ENCODE measurements around the gene CRIP1.

The CRIP1 gene

DNA sequence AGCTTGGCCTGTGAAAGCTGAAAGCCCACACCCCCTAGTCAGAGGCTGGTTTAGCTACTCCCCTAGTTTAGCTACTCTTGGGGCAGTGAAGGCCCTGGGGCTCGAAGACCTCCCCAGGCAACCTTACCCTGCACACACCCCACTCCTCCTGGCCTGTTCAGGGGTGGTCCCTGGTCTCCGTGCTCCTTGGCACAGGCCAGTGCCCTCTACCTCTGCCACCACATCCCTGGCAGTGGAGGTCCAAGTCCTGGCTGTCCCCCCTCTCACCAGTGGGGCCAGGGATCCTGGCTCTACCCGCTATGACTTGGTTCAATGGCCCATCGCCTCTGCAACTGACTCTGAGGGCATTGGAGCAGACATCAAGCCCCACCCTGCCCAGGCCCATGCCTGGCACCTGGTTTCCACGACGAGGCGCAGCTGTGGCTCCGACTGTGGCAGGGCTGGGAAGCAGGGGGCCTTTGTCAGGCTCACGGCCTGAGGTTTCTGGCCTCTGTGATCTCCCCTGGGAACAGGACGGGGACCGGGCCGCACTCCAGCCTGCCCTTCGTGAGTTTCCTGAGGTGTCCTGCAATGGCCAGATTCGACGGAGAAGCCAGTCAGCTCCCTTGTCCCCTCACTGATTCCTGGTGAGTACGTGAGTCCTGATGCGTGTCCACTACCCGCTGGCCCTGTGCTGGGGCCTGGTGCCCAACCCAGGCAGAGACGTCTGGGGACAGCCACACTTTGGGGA is 45.4 kb downstream of the CRIP1 start:
- Histone ChIP-seq H3K56ac (ENCODE audit: low read length) (no peak overlapping the region), H3K4me3 (ENCODE audit: low read length) (no peak overlapping the region), H2BK120ac (ENCODE audit: low read depth, low read length) (no peak overlapping the region), H3K4ac (ENCODE audit: low read depth, low read length) (no peak overlapping the region), H3K79me2 (ENCODE audit: control insufficient read depth, insufficient read depth, low read length) (no peaks in the 10 kb centered on the region), H2AK5ac (ENCODE audit: low read length) (no peak overlapping the region), H3K27ac (ENCODE audit: low read depth, low read length) (no peak overlapping the region), H4K8ac (ENCODE audit: low read depth, low read length) (no peak overlapping the region), H2BK15ac (replicated peaks; ENCODE audit: low read depth) (no peak overlapping the region), H3K23ac (ENCODE audit: low read length) (no peak overlapping the region), H3K4me1 (ENCODE audit: control insufficient read depth, low read depth, low read length) (no peaks in the 10 kb centered on the region), H3K18ac (ENCODE audit: low read length) (no peak overlapping the region), H3K27me3 (ENCODE audit: insufficient read depth, low read length, poor library complexity) (peaks cover 2% of the 10 kb centered on the region), H3K79me1 (ENCODE audit: low read length) (no peaks in the 10 kb centered on the region), H3K36me3 (ENCODE audit: control insufficient read depth, insufficient read depth, low read length) (no peaks in the 10 kb centered on the region), H4K5ac (ENCODE audit: low read length) (no peak overlapping the region), H3K4me2 (ENCODE audit: low read length) (no peak overlapping the region), H3K9ac (ENCODE audit: low read length) (no peak overlapping the region), H2BK5ac (ENCODE audit: low read length) (no peak overlapping the region)
- DNase-seq = no peak
- no CpG with 5 or more reads among the region's 19 CpGs for WGBS (ENCODE audit: extremely low coverage, insufficient coverage, low lambda C conversion rate)

- Histone ChIP-seq H3K27me3 (ENCODE audit: insufficient read depth, low read length, poor library complexity) (no peaks in the 10 kb centered on the region), H4K8ac (ENCODE audit: low read depth, low read length) (no peak overlapping the region), H2BK15ac (replicated peaks; ENCODE audit: low read depth) (no peak overlapping the region), H3K23ac (ENCODE audit: low read length) (no peak overlapping the region), H2BK5ac (ENCODE audit: low read length) (no peak overlapping the region), H3K36me3 (ENCODE audit: control insufficient read depth, insufficient read depth, low read length) (no peaks in the 10 kb centered on the region), H3K18ac (ENCODE audit: low read length) (no peak overlapping the region), H3K79me2 (ENCODE audit: control insufficient read depth, insufficient read depth, low read length) (no peaks in the 10 kb centered on the region), H3K4ac (ENCODE audit: low read depth, low read length) (no peak overlapping the region), H3K4me3 (ENCODE audit: low read length) (no peak overlapping the region), H2BK120ac (ENCODE audit: low read depth, low read length) (no peak overlapping the region), H2AK5ac (ENCODE audit: low read length) (no peak overlapping the region), H3K9ac (ENCODE audit: low read length) (no peak overlapping the region), H3K4me1 (ENCODE audit: control insufficient read depth, low read depth, low read length) (no peaks in the 10 kb centered on the region), H3K56ac (ENCODE audit: low read length) (no peak overlapping the region), H4K5ac (ENCODE audit: low read length) (no peak overlapping the region), H3K79me1 (ENCODE audit: low read length) (no peaks in the 10 kb centered on the region), H3K27ac (ENCODE audit: low read depth, low read length) (no peak overlapping the region), H3K4me2 (ENCODE audit: low read length) (no peak overlapping the region)
- no peak for DNase-seq
- no CpG with 5 or more reads among the region's 10 CpGs for WGBS (ENCODE audit: extremely low coverage, insufficient coverage, low lambda C conversion rate)
Measured at GRCh38 chr14:105532735-105533141, 46.1 kb downstream of the CRIP1 start.

- no CpG with 5 or more reads among the region's 9 CpGs for whole genome bisulfite sequencing (ENCODE audit: extremely low coverage, insufficient coverage, low lambda C conversion rate)
- H3K4me3 ChIP-seq (ENCODE audit: low read length) = no peak overlapping the region
Measured at GRCh38 chr14:105533391-105533790, 46.7 kb downstream of the CRIP1 start.

DNA sequence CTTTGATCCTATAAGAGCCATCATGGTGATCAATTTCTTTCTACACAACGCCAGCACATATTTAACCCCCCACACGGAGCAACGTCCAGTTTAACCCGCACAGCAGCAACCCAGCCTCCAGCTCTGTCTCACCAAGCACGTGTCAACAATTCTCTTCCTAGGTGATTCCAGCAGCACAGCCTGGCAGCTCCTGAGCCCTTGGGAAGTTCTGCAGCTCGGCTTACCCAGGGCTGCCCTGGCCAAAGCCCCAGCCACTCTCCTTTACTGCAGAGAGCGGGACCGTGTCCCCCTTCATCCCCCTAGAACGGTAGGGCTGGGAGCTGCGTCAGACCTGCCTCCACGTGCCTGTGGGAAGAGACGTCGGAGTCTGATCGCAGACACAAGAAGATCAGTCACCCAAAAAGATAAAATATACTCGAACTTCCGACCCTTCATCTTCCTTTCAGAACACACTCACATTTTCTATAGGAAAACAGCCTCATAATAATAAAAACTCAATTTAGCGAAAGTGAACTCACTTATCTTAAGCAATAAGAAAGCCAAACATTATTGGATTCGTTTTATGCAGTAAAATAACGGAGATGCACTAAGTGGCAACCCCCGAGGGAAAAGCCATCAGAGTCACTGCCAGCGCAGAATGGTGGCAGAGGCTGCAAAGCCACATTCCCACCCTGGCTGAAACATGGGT is 47.3 kb downstream of the CRIP1 start:
- Histone ChIP-seq H3K36me3 (ENCODE audit: control insufficient read depth, insufficient read depth, low read length) (no peaks in the 10 kb centered on the region), H3K23ac (ENCODE audit: low read length) (no peak overlapping the region), H3K18ac (ENCODE audit: low read length) (no peak overlapping the region), H3K4ac (ENCODE audit: low read depth, low read length) (no peak overlapping the region), H3K27ac (ENCODE audit: low read depth, low read length) (no peak overlapping the region), H2BK120ac (ENCODE audit: low read depth, low read length) (no peak overlapping the region), H3K79me1 (ENCODE audit: low read length) (no peaks in the 10 kb centered on the region), H3K79me2 (ENCODE audit: control insufficient read depth, insufficient read depth, low read length) (no peaks in the 10 kb centered on the region), H4K5ac (ENCODE audit: low read length) (no peak overlapping the region), H2BK5ac (ENCODE audit: low read length) (no peak overlapping the region), H3K4me2 (ENCODE audit: low read length) (no peak overlapping the region), H3K9ac (ENCODE audit: low read length) (no peak overlapping the region), H3K4me3 (ENCODE audit: low read length) (no peak overlapping the region), H2BK15ac (replicated peaks; ENCODE audit: low read depth) (no peak overlapping the region), H3K27me3 (ENCODE audit: insufficient read depth, low read length, poor library complexity) (no peaks in the 10 kb centered on the region), H2AK5ac (ENCODE audit: low read length) (no peak overlapping the region), H4K8ac (ENCODE audit: low read depth, low read length) (no peak overlapping the region), H3K4me1 (ENCODE audit: control insufficient read depth, low read depth, low read length) (no peaks in the 10 kb centered on the region), H3K56ac (ENCODE audit: low read length) (no peak overlapping the region)
- WGBS (ENCODE audit: extremely low coverage, insufficient coverage, low lambda C conversion rate) = no CpG with 5 or more reads among the region's 21 CpGs
- DNase-seq = no peak

More at GRCh38 chr14:105533391-105533790, 46.7 kb downstream of the CRIP1 start:
- Histone ChIP-seq H3K4me2 (ENCODE audit: low read length) (no peak overlapping the region), H2AK5ac (ENCODE audit: low read length) (no peak overlapping the region), H3K18ac (ENCODE audit: low read length) (no peak overlapping the region), H3K79me1 (ENCODE audit: low read length) (no peaks in the 10 kb centered on the region), H4K5ac (ENCODE audit: low read length) (no peak overlapping the region), H3K9ac (ENCODE audit: low read length) (no peak overlapping the region), H3K79me2 (ENCODE audit: control insufficient read depth, insufficient read depth, low read length) (no peaks in the 10 kb centered on the region), H3K27ac (ENCODE audit: low read depth, low read length) (no peak overlapping the region), H3K23ac (ENCODE audit: low read length) (no peak overlapping the region), H2BK15ac (replicated peaks; ENCODE audit: low read depth) (no peak overlapping the region), H3K4me1 (ENCODE audit: control insufficient read depth, low read depth, low read length) (no peaks in the 10 kb centered on the region), H4K8ac (ENCODE audit: low read depth, low read length) (no peak overlapping the region), H3K56ac (ENCODE audit: low read length) (no peak overlapping the region), H2BK5ac (ENCODE audit: low read length) (no peak overlapping the region), H3K36me3 (ENCODE audit: control insufficient read depth, insufficient read depth, low read length) (no peaks in the 10 kb centered on the region), H3K4ac (ENCODE audit: low read depth, low read length) (no peak overlapping the region), H2BK120ac (ENCODE audit: low read depth, low read length) (no peak overlapping the region), H3K27me3 (ENCODE audit: insufficient read depth, low read length, poor library complexity) (no peaks in the 10 kb centered on the region)
- no peak for DNase-seq

DNA sequence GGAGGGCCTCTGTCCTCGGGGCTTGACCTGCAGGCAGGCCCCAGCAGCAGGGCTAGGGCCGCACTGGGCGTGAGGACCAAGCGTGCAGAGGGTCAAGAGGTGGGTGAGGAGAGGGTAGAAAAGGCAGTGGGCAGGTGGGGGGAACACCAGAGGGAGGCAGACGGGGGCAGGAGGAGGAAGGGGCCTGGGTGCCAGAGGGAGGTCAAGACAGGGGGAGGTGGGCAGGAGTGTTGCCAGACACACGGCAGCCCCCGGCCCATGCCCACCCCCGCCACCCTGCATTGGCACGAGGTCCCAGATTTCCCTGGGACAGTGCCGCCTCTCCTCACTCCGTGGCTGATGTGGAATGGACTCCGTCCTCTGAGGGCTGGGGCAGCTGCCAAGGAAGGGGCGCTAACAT is 47.9 kb downstream of the CRIP1 start:
- no peaks in the 10 kb centered on the region for H3K27me3 ChIP-seq (ENCODE audit: insufficient read depth, low read length, poor library complexity)
- no peak overlapping the region for H3K23ac ChIP-seq (ENCODE audit: low read length)
- H3K4ac ChIP-seq (ENCODE audit: low read depth, low read length) = no peak overlapping the region
- H3K27ac ChIP-seq (ENCODE audit: low read depth, low read length) = no peak overlapping the region
- DNase-seq = no peak
- H3K18ac ChIP-seq (ENCODE audit: low read length) = no peak overlapping the region
- H3K79me1 ChIP-seq (ENCODE audit: low read length) = no peaks in the 10 kb centered on the region
- H3K4me2 ChIP-seq (ENCODE audit: low read length) = no peak overlapping the region
- H3K56ac ChIP-seq (ENCODE audit: low read length) = no peak overlapping the region
- no peak overlapping the region for H2BK5ac ChIP-seq (ENCODE audit: low read length)
- H3K9ac ChIP-seq (ENCODE audit: low read length) = no peak overlapping the region
- no peak overlapping the region for H2BK15ac ChIP-seq (replicated peaks; ENCODE audit: low read depth)
- no peaks in the 10 kb centered on the region for H3K36me3 ChIP-seq (ENCODE audit: control insufficient read depth, insufficient read depth, low read length)
- no peak overlapping the region for H4K5ac ChIP-seq (ENCODE audit: low read length)
- WGBS (ENCODE audit: extremely low coverage, insufficient coverage, low lambda C conversion rate) = no CpG with 5 or more reads among the region's 13 CpGs
- H4K8ac ChIP-seq (ENCODE audit: low read depth, low read length) = no peak overlapping the region
- H3K4me3 ChIP-seq (ENCODE audit: low read length) = no peak overlapping the region
- no peaks in the 10 kb centered on the region for H3K79me2 ChIP-seq (ENCODE audit: control insufficient read depth, insufficient read depth, low read length)
- H2AK5ac ChIP-seq (ENCODE audit: low read length) = no peak overlapping the region
- H3K4me1 ChIP-seq (ENCODE audit: control insufficient read depth, low read depth, low read length) = no peaks in the 10 kb centered on the region
- H2BK120ac ChIP-seq (ENCODE audit: low read depth, low read length) = no peak overlapping the region
